Hepatocyte (in vitro differentiated cells): ENCODE data around the gene EXOC6B. TPM values are rescaled to one million over a fixed set of nuclear protein-coding genes. Genes with fewer than 3 reads are reported as not detected.

ENCODE experiments used
- DNase-seq: peaks from one replicate; pipeline ENCODE4 v3.0.0-alpha.2; 2016; ENCODE audit warnings: low spot score
- H2AFZ ChIP-seq: fragments of 200-600 bp; sonication (generic); 2 replicates; pipeline ENCODE4 v1.6.0; 2016; ENCODE audit warnings: antibody characterized with exemption, mild to moderate bottlenecking
- H3K27ac ChIP-seq: fragments of 200-600 bp; sonication (generic); 2 replicates; pipeline ENCODE4 v1.5.1; 2016; ENCODE audit warnings: mild to moderate bottlenecking
- H3K27me3 ChIP-seq: fragments of 200-600 bp; sonication (generic); 2 replicates; pipeline ENCODE4 v1.6.1; 2016
- H3K36me3 ChIP-seq: fragments of 200-600 bp; sonication (generic); replicated peaks from 2 replicates; pipeline ENCODE4 v1.5.1; 2016; ENCODE audit warnings: low read depth; ENCODE audit not compliant: insufficient read depth
- H3K4me1 ChIP-seq: fragments of 200-600 bp; sonication (generic); 2 replicates; pipeline ENCODE4 v1.5.1; 2016; ENCODE audit warnings: mild to moderate bottlenecking, moderate library complexity; ENCODE audit not compliant: insufficient read depth
- H3K4me2 ChIP-seq: fragments of 200-600 bp; sonication (generic); 2 replicates; pipeline ENCODE4 v1.6.0; 2016
- H3K4me3 ChIP-seq: fragments of 200-600 bp; sonication (generic); 2 replicates; pipeline ENCODE4 v1.5.1; 2016; ENCODE audit warnings: mild to moderate bottlenecking
- H3K79me2 ChIP-seq: fragments of 200-600 bp; sonication (generic); 2 replicates; pipeline ENCODE4 v1.6.0; 2017; ENCODE audit warnings: mild to moderate bottlenecking
- H3K9me2 ChIP-seq: fragments of 200-600 bp; sonication (generic); replicated peaks from 2 replicates; pipeline ENCODE4 v1.6.0; 2017; ENCODE audit warnings: mild to moderate bottlenecking; ENCODE audit not compliant: insufficient read depth
- H3K9me3 ChIP-seq: fragments of 200-600 bp; sonication (generic); 2 replicates; pipeline ENCODE4 v1.5.1; 2016; ENCODE audit warnings: low read depth, mild to moderate bottlenecking
- H4K20me1 ChIP-seq: fragments of 200-600 bp; sonication (generic); 2 replicates; pipeline ENCODE4 v1.6.0; 2016; ENCODE audit warnings: mild to moderate bottlenecking; ENCODE audit not compliant: insufficient read depth, poor library complexity, severe bottlenecking
- CTCF ChIP-seq: fragments of 200-600 bp; sonication (generic); IDR thresholded peaks from 2 replicates; pipeline ENCODE4 v1.5.1; 2016; ENCODE audit warnings: antibody characterized with exemption, mild to moderate bottlenecking; ENCODE audit not compliant: poor library complexity
- EZH2 ChIP-seq: fragments of 200-600 bp; sonication (generic); IDR thresholded peaks from 2 replicates; pipeline ENCODE4 v1.6.1; 2016; ENCODE audit warnings: antibody characterized with exemption, mild to moderate bottlenecking, borderline replicate concordance
- EZH2phosphoT487 ChIP-seq: fragments of 200-600 bp; sonication (generic); IDR thresholded peaks from one replicate; pipeline ENCODE4 v1.6.1; 2018; ENCODE audit warnings: antibody characterized with exemption, mild to moderate bottlenecking, low read depth, moderate library complexity; ENCODE audit not compliant: unreplicated experiment, severe bottlenecking
- WGBS: methylation state at CpG from one replicate; pipeline ENCODE4 v1.1.6; 2016; ENCODE audit warnings: low lambda C conversion rate; ENCODE audit errors: missing lambda C conversion rate; 5-methylcytosine and 5-hydroxymethylcytosine counted together
- polyA plus RNA-seq: library from polyadenylated mRNA; unstranded; fragments of >200 nt; fragmentation: Nextera tagmentation; extraction: Ambion mirVana; gene quantifications from 2 replicates; pipeline ENCODE4 v1.2.1, GENCODE V29; 2016
- total RNA-seq: library from RNA; depleted of rRNA; stranded (reverse); fragments of >200 nt; gene quantifications from 2 replicates; pipeline ENCODE4 v1.2.3, GENCODE V29; 2014

The EXOC6B gene
- total and polyA plus RNA-seq, 2 experiments from 2014 or later, result 11.8 to 36.2 TPM

- no peaks in the 10 kb centered on the region for H3K9me2 ChIP-seq
- H3K4me2 ChIP-seq, result no peak overlapping the region
- peak overlapping the region; percentile 7 for H3K27ac ChIP-seq
- H3K79me2 ChIP-seq, result no peaks in the 10 kb centered on the region
- H3K27me3 ChIP-seq, result no peaks in the 10 kb centered on the region
- H2AFZ ChIP-seq, result no peak overlapping the region
- no peaks in the 10 kb centered on the region for H3K9me3 ChIP-seq
- 89% methylated on average over 5 of the region's 5 CpGs for WGBS
- H4K20me1 ChIP-seq, result no peaks in the 10 kb centered on the region
- no peak overlapping the region for H3K4me3 ChIP-seq
- TF ChIP-seq EZH2phosphoT487, result no peak
- TF ChIP-seq EZH2, result no peak
- TF ChIP-seq CTCF, result no peak
- no peak for DNase-seq
- H3K36me3 ChIP-seq, result no peaks in the 10 kb centered on the region
- no peaks in the 10 kb centered on the region for H3K4me1 ChIP-seq
These were observed 409.9 kb downstream of the EXOC6B start for GRCh38 chr2:72415781-72416475.

DNA sequence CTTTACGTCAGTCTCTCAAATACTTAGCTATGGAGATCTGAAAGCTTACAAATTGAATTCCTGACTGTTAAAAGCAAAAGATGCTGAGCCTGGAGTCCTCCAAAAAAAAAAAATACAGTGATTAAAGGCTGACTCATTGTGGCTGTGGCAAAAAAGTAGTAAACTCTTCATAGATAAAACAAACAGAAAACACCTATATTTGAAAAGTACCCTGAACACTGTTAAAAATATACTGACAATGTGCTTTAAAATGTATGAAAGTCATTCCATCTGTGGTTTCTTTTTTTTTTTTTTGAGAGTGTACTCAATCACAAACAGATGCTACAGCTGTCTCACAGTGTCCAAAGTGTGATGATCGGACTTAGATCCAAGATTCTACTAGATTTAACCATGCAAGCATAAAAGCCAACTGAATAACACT lies 410.6 kb downstream of the EXOC6B start:
- H3K4me1 ChIP-seq, result no peaks in the 10 kb centered on the region
- peak overlapping the region; percentile 20 for H3K27ac ChIP-seq
- DNase-seq, result no peak
- no peaks in the 10 kb centered on the region for H3K9me3 ChIP-seq
- no peak overlapping the region for H3K4me2 ChIP-seq
- no peak for TF ChIP-seq EZH2
- no peak for TF ChIP-seq CTCF
- no peak for TF ChIP-seq EZH2phosphoT487
- H3K27me3 ChIP-seq, result no peaks in the 10 kb centered on the region
- H4K20me1 ChIP-seq, result no peaks in the 10 kb centered on the region
- no peak overlapping the region for H2AFZ ChIP-seq
- H3K4me3 ChIP-seq, result no peak overlapping the region
- H3K9me2 ChIP-seq, result no peaks in the 10 kb centered on the region
- H3K36me3 ChIP-seq, result no peaks in the 10 kb centered on the region
- no peaks in the 10 kb centered on the region for H3K79me2 ChIP-seq
- 55% methylated on average over 2 of the region's 2 CpGs for WGBS

- no peaks in the 10 kb centered on the region for H3K9me3 ChIP-seq
- no peaks in the 10 kb centered on the region for H3K27me3 ChIP-seq
- H3K79me2 ChIP-seq, result no peaks in the 10 kb centered on the region
- no peak overlapping the region for H3K4me2 ChIP-seq
- H3K4me1 ChIP-seq, result no peaks in the 10 kb centered on the region
- H3K36me3 ChIP-seq, result no peaks in the 10 kb centered on the region
- no peak overlapping the region for H3K4me3 ChIP-seq
- H2AFZ ChIP-seq, result no peak overlapping the region
- 89% methylated on average over 2 of the region's 2 CpGs for WGBS
- H4K20me1 ChIP-seq, result no peaks in the 10 kb centered on the region
- H3K27ac ChIP-seq, result peak overlapping the region; percentile 20
- no peak for DNase-seq
- H3K9me2 ChIP-seq, result no peaks in the 10 kb centered on the region
- TF ChIP-seq EZH2phosphoT487, result no peak
- no peak for TF ChIP-seq EZH2
- TF ChIP-seq CTCF, result no peak
These were observed 411.6 kb downstream of the EXOC6B start for GRCh38 chr2:72414137-72414760.
